NCI-H526 (cell line): ENCODE data around the gene BAK1.
"Not testable (repeated sequence)": the region's sequence is repeated elsewhere in the genome, so short reads cannot be mapped to it uniquely, and the experiment has no call there.

Source experiments
- DNase-seq, 2 experiments: peaks; one replicate each; lab custom pipeline; 2025; lab: John Stamatoyannopoulos, UW

The BAK1 gene

GRCh38 chr6:33551538-33551937 lies 28.5 kb downstream of the BAK1 start:
- DNase-seq, result no peak

GRCh38 chr6:33549896-33550295 lies 30.2 kb downstream of the BAK1 start:
- DNase-seq, result no peak

- DNase-seq, result no peak
These were observed 30.9 kb downstream of the BAK1 start for GRCh38 chr6:33549196-33549595.

GRCh38 chr6:33547499-33547898 lies 32.6 kb downstream of the BAK1 start:
- DNase-seq, result no peak

DNA sequence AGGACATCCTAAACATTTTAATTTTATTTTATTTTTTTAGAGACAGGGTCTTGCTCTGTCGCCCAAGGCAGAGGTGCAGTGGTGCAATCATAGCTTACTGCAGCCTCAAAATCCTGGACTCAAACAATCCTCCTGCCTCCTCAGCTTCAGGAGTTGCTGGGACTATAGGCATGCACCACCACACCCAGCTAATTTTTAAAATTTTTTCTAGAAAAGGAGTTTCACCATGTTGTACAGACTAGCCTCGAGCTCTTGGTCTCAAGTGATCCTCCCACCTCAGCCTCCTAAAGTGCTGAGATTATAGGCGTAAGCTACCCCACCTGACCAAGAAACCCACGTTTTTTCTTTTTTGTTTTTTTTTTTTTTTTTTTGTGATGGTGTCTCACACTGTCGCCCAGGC lies 33.3 kb downstream of the BAK1 start:
- DNase-seq, result no peak

- DNase-seq, result not testable (repeated sequence)
These were observed 34.8 kb downstream of the BAK1 start for GRCh38 chr6:33545292-33545691.

- DNase-seq, result no peak
These were observed 37.0 kb downstream of the BAK1 start for GRCh38 chr6:33543116-33543515.

- DNase-seq, result no peak
These were observed 39.3 kb downstream of the BAK1 start for GRCh38 chr6:33540768-33541167.

DNA sequence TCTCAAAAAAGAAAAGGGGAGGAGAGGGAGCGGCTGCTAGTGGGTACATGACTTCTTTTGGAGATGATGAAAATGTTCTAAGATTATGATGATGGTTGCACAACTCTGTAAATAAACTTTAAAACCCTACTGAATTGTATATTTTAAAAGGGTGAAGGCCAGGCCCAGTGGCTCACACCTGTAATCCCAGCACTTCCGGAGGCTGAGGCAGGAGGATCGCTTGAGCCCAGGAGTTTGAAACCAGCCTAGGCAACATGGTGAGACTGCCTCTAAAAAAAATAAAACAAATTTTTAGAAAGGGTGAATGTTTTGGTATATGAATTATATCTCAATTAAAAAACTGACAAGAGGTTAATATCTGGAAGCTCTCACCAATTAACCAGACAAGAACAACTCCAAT lies 45.4 kb downstream of the BAK1 start:
- DNase-seq, result no peak

GRCh38 chr6:33533163-33533869 lies 46.8 kb downstream of the BAK1 start:
- not testable (repeated sequence) for DNase-seq

GRCh38 chr6:33532431-33532830 lies 47.6 kb downstream of the BAK1 start:
- DNase-seq, result not testable (repeated sequence)

DNA sequence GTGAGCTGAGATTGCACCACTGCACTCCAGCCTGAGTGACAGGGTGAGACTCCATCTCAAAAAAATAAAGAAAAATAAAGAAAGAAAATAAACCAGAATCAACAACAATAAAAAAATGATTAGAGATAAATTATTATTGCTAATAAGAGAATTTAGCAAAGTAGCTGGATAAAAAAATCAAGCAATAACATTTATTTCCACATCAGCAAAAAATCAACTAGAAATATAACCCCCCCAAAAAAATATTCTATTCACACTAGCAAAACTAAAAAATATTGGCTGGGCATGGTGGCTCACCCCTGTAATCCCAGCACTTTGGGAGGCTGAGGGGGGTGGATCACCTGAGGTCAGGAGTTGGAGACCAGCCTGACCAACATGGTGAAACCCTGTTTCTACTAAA lies 49.5 kb downstream of the BAK1 start:
- not testable (repeated sequence) for DNase-seq
